Effector memory CD4-positive, alpha-beta T cell (primary cell): ENCODE measurements around the gene FMO1.
"Not testable (repeated sequence)": the region's sequence is repeated elsewhere in the genome, so short reads cannot be mapped to it uniquely, and the experiment has no call there.

Experiments used
- DNase-seq, 3 donors: peaks; one replicate each; pipeline ENCODE4 v3.0.0-alpha.2; 2020
- H3K27ac ChIP-seq: 2 replicates; pipeline ENCODE4 v1.7.0; 2013; ENCODE audit warnings: mild to moderate bottlenecking, low read length, moderate library complexity; ENCODE audit not compliant: insufficient read depth, poor library complexity, severe bottlenecking
- H3K27me3 ChIP-seq: replicated peaks from 2 replicates; pipeline ENCODE4 v1.7.0; 2013; ENCODE audit warnings: mild to moderate bottlenecking, low read length; ENCODE audit not compliant: insufficient read depth, control insufficient read depth, poor library complexity, severe bottlenecking
- H3K36me3 ChIP-seq: 2 replicates; pipeline ENCODE4 v1.7.0; 2013; ENCODE audit warnings: mild to moderate bottlenecking, low read length, moderate library complexity; ENCODE audit not compliant: control insufficient read depth, insufficient read depth
- H3K4me1 ChIP-seq: 2 replicates; pipeline ENCODE4 v1.7.0; 2013; ENCODE audit warnings: low read length, mild to moderate bottlenecking; ENCODE audit not compliant: control insufficient read depth, insufficient read depth, poor library complexity, severe bottlenecking
- H3K4me3 ChIP-seq: 2 replicates; pipeline ENCODE4 v1.7.0; 2013; ENCODE audit warnings: low read length, low read depth, mild to moderate bottlenecking; ENCODE audit not compliant: insufficient read depth, poor library complexity, severe bottlenecking
- H3K9me3 ChIP-seq: 2 replicates; pipeline ENCODE4 v1.7.0; 2013; ENCODE audit warnings: mild to moderate bottlenecking, low read length, moderate library complexity; ENCODE audit not compliant: control insufficient read depth

Gene FMO1

GRCh38 chr1:171277534-171277933, 29.2 kb downstream of the FMO1 start:
- Histone ChIP-seq H3K4me1 (no peaks in the 10 kb centered on the region), H3K27ac (no peak overlapping the region), H3K27me3 (no peaks in the 10 kb centered on the region), H3K36me3 (no peaks in the 10 kb centered on the region), H3K9me3 (no peaks in the 10 kb centered on the region), H3K4me3 (no peak overlapping the region)
- no peak for DNase-seq

GRCh38 chr1:171279234-171279633, 30.9 kb downstream of the FMO1 start:
- Histone ChIP-seq H3K4me3 (no peak overlapping the region), H3K27me3 (no peaks in the 10 kb centered on the region), H3K36me3 (no peaks in the 10 kb centered on the region), H3K27ac (no peak overlapping the region), H3K9me3 (no peaks in the 10 kb centered on the region), H3K4me1 (no peaks in the 10 kb centered on the region)
- DNase-seq, result no peak

- H3K4me1 ChIP-seq, result no peaks in the 10 kb centered on the region
- no peak overlapping the region for H3K4me3 ChIP-seq
- H3K27me3 ChIP-seq, result no peaks in the 10 kb centered on the region
- H3K27ac ChIP-seq, result no peak overlapping the region
- no peaks in the 10 kb centered on the region for H3K9me3 ChIP-seq
- no peak for DNase-seq
- no peaks in the 10 kb centered on the region for H3K36me3 ChIP-seq
Measured at GRCh38 chr1:171279678-171280077, 31.4 kb downstream of the FMO1 start.

- H3K9me3 ChIP-seq, result no peaks in the 10 kb centered on the region
Measured at GRCh38 chr1:171280599-171280998, 32.3 kb downstream of the FMO1 start.

GRCh38 chr1:171286032-171286705, 37.9 kb downstream of the FMO1 start:
- H3K27me3 ChIP-seq, result no peaks in the 10 kb centered on the region
- H3K9me3 ChIP-seq, result no peaks in the 10 kb centered on the region
- H3K27ac ChIP-seq, result no peak overlapping the region
- no peaks in the 10 kb centered on the region for H3K4me1 ChIP-seq
- no peaks in the 10 kb centered on the region for H3K36me3 ChIP-seq
- no peak for DNase-seq
- H3K4me3 ChIP-seq, result no peak overlapping the region

More at GRCh38 chr1:171280599-171280998, 32.3 kb downstream of the FMO1 start:
- Histone ChIP-seq H3K27ac (no peak overlapping the region), H3K36me3 (no peaks in the 10 kb centered on the region), H3K4me1 (no peaks in the 10 kb centered on the region), H3K27me3 (no peaks in the 10 kb centered on the region), H3K4me3 (no peak overlapping the region)
- DNase-seq, result no peak

- no peak overlapping the region for H3K4me3 ChIP-seq
Measured at GRCh38 chr1:171290621-171291020, 42.3 kb downstream of the FMO1 start.

GRCh38 chr1:171292799-171293198, 44.5 kb downstream of the FMO1 start:
- H3K4me3 ChIP-seq, result no peak overlapping the region
- H3K36me3 ChIP-seq, result no peaks in the 10 kb centered on the region
- no peaks in the 10 kb centered on the region for H3K9me3 ChIP-seq
- H3K4me1 ChIP-seq, result no peaks in the 10 kb centered on the region
- DNase-seq, result no peak
- H3K27ac ChIP-seq, result no peak overlapping the region
- H3K27me3 ChIP-seq, result no peaks in the 10 kb centered on the region

More at GRCh38 chr1:171290621-171291020, 42.3 kb downstream of the FMO1 start:
- Histone ChIP-seq H3K36me3 (no peaks in the 10 kb centered on the region), H3K9me3 (no peaks in the 10 kb centered on the region), H3K4me1 (no peaks in the 10 kb centered on the region), H3K27me3 (no peaks in the 10 kb centered on the region), H3K27ac (no peak overlapping the region)
- DNase-seq, result no peak

- not testable (repeated sequence) for H3K4me3 ChIP-seq, H3K4me1 ChIP-seq, DNase-seq, H3K9me3 ChIP-seq, H3K36me3 ChIP-seq, H3K27me3 ChIP-seq, H3K27ac ChIP-seq
Measured at GRCh38 chr1:171295383-171295782, 47.1 kb downstream of the FMO1 start.

- Histone ChIP-seq H3K4me3 (no peak overlapping the region), H3K27me3 (no peaks in the 10 kb centered on the region), H3K36me3 (no peaks in the 10 kb centered on the region), H3K27ac (no peak overlapping the region), H3K4me1 (no peaks in the 10 kb centered on the region), H3K9me3 (peaks cover 9% of the 10 kb centered on the region)
- DNase-seq, result no peak
Measured at GRCh38 chr1:171295821-171296220, 47.5 kb downstream of the FMO1 start.

GRCh38 chr1:171296897-171297296, 48.6 kb downstream of the FMO1 start:
- Histone ChIP-seq H3K4me1 (no peaks in the 10 kb centered on the region), H3K9me3 (peaks cover 9% of the 10 kb centered on the region), H3K27me3 (no peaks in the 10 kb centered on the region), H3K4me3 (no peak overlapping the region), H3K36me3 (no peaks in the 10 kb centered on the region), H3K27ac (no peak overlapping the region)
- no peak for DNase-seq
